ENCODE results near the gene PDXDC1.
"Not testable (repeated sequence)": the region's sequence is repeated elsewhere in the genome, so short reads cannot be mapped to it uniquely, and the experiment has no call there.

PDXDC1 gene

DNA sequence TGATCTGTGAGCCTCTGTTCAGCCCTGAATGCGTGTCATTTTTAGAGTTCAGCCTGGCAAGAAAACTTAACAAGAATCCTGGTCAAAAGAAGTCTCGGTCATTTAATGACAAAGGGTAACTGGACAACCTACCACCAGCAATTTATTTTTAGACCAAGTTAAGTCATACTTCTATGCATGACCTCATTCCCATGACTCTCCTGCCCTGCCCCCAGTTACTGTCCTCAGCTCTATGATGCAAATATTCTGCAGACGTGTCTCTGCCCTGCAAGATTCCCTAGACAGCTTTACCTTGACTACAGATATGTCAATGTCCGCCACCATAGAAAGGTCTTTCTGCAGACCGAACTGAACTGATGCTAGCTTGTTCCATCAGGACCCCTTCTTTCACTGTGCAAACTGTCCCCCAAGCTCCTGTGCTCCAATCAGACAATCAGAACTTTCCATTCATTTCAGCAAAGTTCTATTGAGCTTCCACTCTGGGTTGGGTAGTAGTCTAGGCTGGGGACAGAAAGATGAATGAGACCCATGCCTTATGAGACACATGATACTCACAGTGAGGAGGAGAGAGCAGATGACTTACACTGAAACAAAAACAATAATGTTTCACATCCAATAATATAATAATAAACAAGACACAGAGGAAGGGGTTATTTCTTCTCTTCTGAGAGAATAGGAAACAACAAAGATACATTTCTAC, 194.3 kb downstream of the PDXDC1 start:
- not testable (repeated sequence) for DNase-seq

DNA sequence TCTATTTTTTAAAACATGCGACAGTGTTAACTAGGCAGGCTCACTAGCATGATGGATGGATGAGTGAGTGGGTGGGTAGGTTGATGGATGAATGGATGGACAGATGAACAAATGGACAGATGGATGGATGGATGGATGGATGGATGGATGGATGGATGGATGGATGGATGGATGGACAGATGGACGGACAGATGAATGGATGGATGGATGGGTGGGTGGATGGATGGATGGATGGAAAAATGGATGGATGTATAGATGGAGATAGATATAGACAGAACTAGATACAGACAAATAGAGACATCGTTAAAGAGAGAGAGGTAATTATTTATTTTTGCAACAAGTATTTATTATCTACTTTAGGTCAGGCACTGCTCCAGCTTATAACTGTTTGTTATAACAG, 205.1 kb downstream of the PDXDC1 start:
- DNase-seq: not testable (repeated sequence)

DNA sequence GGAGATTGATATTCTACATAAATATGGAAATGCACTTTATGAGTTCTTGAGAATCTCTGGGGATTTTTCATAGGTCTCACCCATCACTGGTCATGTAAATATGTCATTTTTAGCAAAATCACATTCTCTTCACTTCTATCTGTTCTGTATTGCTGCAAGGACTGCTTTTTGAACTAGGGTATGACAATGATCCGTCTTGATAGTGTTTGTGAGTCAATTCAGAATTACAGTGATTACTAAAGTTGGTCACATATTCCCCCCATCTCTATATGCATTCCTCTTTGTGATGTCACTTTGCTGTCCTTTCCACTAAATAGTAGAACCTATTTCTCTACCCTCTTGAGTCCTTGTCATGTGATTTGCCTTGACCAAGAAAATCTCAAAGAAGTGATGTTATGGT, 206.1 kb downstream of the PDXDC1 start:
- DNase-seq: not testable (repeated sequence)

DNA sequence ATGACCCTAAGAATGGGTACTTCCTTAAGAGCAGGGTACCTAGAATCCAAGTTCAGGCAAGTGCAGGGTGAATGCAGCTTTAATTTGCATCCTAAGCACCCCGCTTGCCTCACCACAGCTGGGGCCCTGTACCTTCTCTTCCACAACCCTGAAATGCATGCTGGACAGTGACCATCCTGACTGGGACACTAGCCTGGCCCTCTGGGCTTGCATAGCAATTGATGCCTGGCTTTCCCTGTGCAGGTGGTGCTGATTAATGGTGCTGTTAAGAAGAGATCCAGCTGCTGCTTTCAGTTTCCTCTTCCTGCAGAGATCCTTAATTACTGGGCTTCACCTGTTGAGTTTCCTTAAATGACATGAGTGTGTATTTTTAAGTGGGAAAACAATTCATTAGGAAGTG, 209.2 kb downstream of the PDXDC1 start:
- not testable (repeated sequence) for DNase-seq

Measured in NCI-H1092 treated with DMSO at 0.1 percent for 48 hours (cell line).